ENCODE measurements around the gene TMEM154. TPM values are rescaled to one million over a fixed set of nuclear protein-coding genes. Genes with fewer than 3 reads are reported as not detected.
A peak's percentile ranks its signal among the peaks of the same experiment; 100 is the strongest.

Gene TMEM154
- total RNA-seq, 4 donors from 2014 or later: 0.44 to 1.8 (median 1.1) TPM

GRCh38 chr4:152587127-152587526 lies 92.7 kb downstream of the TMEM154 start:
- 90 to 91% methylated on average over 3 of the region's 3 CpGs for WGBS, 2 donors
- Histone ChIP-seq H3K27me3 (no peaks in the 10 kb centered on the region), H3K4me3 (no peak overlapping the region), H3K36me3 (no peaks in the 10 kb centered on the region), H3K27ac (no peak overlapping the region), H3K4me1 (peaks cover 0 to 28% (median 7%) of the 10 kb centered on the region in 4 donors), H3K9me3 (no peaks in the 10 kb centered on the region)
- no peak for DNase-seq (ENCODE audit: low spot score in 2 of 2)
- no peak for TF ChIP-seq CTCF (IDR thresholded peaks at IDR 0.05)
- no peak for TF ChIP-seq POLR2A (IDR thresholded peaks at IDR 0.05)
- TF ChIP-seq EP300 (IDR thresholded peaks at IDR 0.05): no peak

- WGBS, 2 donors: 86% methylated on average over 2 of the region's 2 CpGs
- H3K4me1 ChIP-seq: peaks cover 0 to 26% (median 6%) of the 10 kb centered on the region in 4 donors
Measured at GRCh38 chr4:152586668-152587067, 93.1 kb downstream of the TMEM154 start.

GRCh38 chr4:152585023-152585441 lies 94.8 kb downstream of the TMEM154 start:
- DNase-seq (ENCODE audit: low spot score in 2 of 2): no peak
- peak overlapping the region in 3 of 4 donors; percentile 27 to 49 (median 32) for H3K27ac ChIP-seq
- 52 to 59% methylated on average over 7 of the region's 7 CpGs for WGBS, 2 donors
- H3K36me3 ChIP-seq: no peaks in the 10 kb centered on the region
- no peaks in the 10 kb centered on the region for H3K9me3 ChIP-seq
- TF ChIP-seq POLR2A (IDR thresholded peaks at IDR 0.05) (no peak), CTCF (IDR thresholded peaks at IDR 0.05) (no peak), EP300 (IDR thresholded peaks at IDR 0.05) (no peak)
- no peaks in the 10 kb centered on the region for H3K27me3 ChIP-seq
- peak overlapping the region in 1 of 4 donors; percentile 7 for H3K4me3 ChIP-seq
- H3K4me1 ChIP-seq: peaks cover 0 to 9% (median 0%) of the 10 kb centered on the region in 4 donors

More at GRCh38 chr4:152586668-152587067, 93.1 kb downstream of the TMEM154 start:
- Histone ChIP-seq H3K27ac (no peak overlapping the region), H3K36me3 (no peaks in the 10 kb centered on the region), H3K4me3 (no peak overlapping the region), H3K9me3 (no peaks in the 10 kb centered on the region), H3K27me3 (no peaks in the 10 kb centered on the region)
- no peak for DNase-seq (ENCODE audit: low spot score in 2 of 2)
- TF ChIP-seq EP300 (IDR thresholded peaks at IDR 0.05): no peak
- no peak for TF ChIP-seq POLR2A (IDR thresholded peaks at IDR 0.05)
- no peak for TF ChIP-seq CTCF (IDR thresholded peaks at IDR 0.05)

- 86 to 91% methylated on average over 3 of the region's 3 CpGs for WGBS, 2 donors
- Histone ChIP-seq H3K9me3 (no peaks in the 10 kb centered on the region), H3K27me3 (no peaks in the 10 kb centered on the region), H3K4me3 (no peak overlapping the region), H3K36me3 (no peaks in the 10 kb centered on the region), H3K4me1 (no peaks in the 10 kb centered on the region), H3K27ac (no peak overlapping the region)
- DNase-seq (ENCODE audit: low spot score in 2 of 2): no peak
- TF ChIP-seq POLR2A (IDR thresholded peaks at IDR 0.05) (no peak), EP300 (IDR thresholded peaks at IDR 0.05) (no peak), CTCF (IDR thresholded peaks at IDR 0.05) (no peak)
Measured at GRCh38 chr4:152581536-152582160, 98.1 kb downstream of the TMEM154 start.

- DNase-seq (ENCODE audit: low spot score in 2 of 2): no peak
- Histone ChIP-seq H3K36me3 (no peaks in the 10 kb centered on the region), H3K4me1 (no peaks in the 10 kb centered on the region), H3K27ac (peak overlapping the region in 1 of 4 donors; percentile 31), H3K9me3 (no peaks in the 10 kb centered on the region), H3K4me3 (no peak overlapping the region), H3K27me3 (no peaks in the 10 kb centered on the region)
- TF ChIP-seq CTCF (IDR thresholded peaks at IDR 0.05): no peak
- TF ChIP-seq EP300 (IDR thresholded peaks at IDR 0.05): no peak
- WGBS, 2 donors: 85 to 87% methylated on average over 6 of the region's 6 CpGs
Measured at GRCh38 chr4:152579916-152580315, 99.9 kb downstream of the TMEM154 start.

Data from tibial nerve (tissue), 4 donors.